HFFc6 (cell line): ENCODE results near the gene ANKRD11. TPM values are rescaled to one million over a fixed set of nuclear protein-coding genes. Genes with fewer than 3 reads are reported as not detected.

ENCODE experiments used
- DNase-seq: peaks from one replicate; pipeline ENCODE4 v3.0.0-alpha.2; 2018
- H3K27ac Mint-ChIP-seq: 2 replicates; pipeline ENCODE4 v1.8.0; 2020; ENCODE audit warnings: mild to moderate bottlenecking, mixed read lengths
- H3K27me3 Mint-ChIP-seq: 2 replicates; pipeline ENCODE4 v1.8.0; 2021; ENCODE audit warnings: mild to moderate bottlenecking, moderate library complexity, mixed read lengths; ENCODE audit not compliant: insufficient read depth
- H3K36me3 Mint-ChIP-seq: 2 replicates; pipeline ENCODE4 v1.8.0; 2021; ENCODE audit warnings: low read depth, mixed read lengths
- H3K4me1 Mint-ChIP-seq: 2 replicates; pipeline ENCODE4 v1.8.0; 2020; ENCODE audit warnings: low read depth, mixed read lengths
- H3K4me3 Mint-ChIP-seq: 2 replicates; pipeline ENCODE4 v1.8.0; 2020; ENCODE audit warnings: mild to moderate bottlenecking, moderate library complexity, mixed read lengths
- H3K9me3 Mint-ChIP-seq: 2 replicates; pipeline ENCODE4 v1.8.0; 2020; ENCODE audit warnings: mild to moderate bottlenecking, mixed read lengths
- CTCF ChIP-seq: fragments of 200-600 bp; sonication (generic); IDR thresholded peaks from 2 replicates; pipeline ENCODE4 v1.5.0; 2021; ENCODE audit warnings: antibody characterized with exemption, mild to moderate bottlenecking
- total RNA-seq, 6 experiments: library from RNA; stranded (reverse); fragmentation: NEBNext Ultra II Directional; extraction: Animal tissue kit (Norgen Biotek cat#: 25700); gene quantifications; 2 replicates in 1 of 6; 3 replicates in 5 of 6; pipeline ENCODE4 v1.2.3, GENCODE V29; 2021

ANKRD11 gene
- total RNA-seq, 6 experiments from 2014 or later, result 110 to 120 (median 116) TPM

GRCh38 chr16:89534252-89534756, 43.9 kb upstream of the ANKRD11 start:
- TF ChIP-seq CTCF, result no peak
- Mint-ChIP-seq H3K9me3 (no peaks in the 10 kb centered on the region), H3K4me1 (no peaks in the 10 kb centered on the region), H3K27me3 (no peaks in the 10 kb centered on the region; the same call in 1 of the 2 replicates), H3K4me3 (no peak overlapping the region), H3K27ac (no peak overlapping the region), H3K36me3 (peaks cover 42% of the 10 kb centered on the region)
- DNase-seq, result peak; percentile 3

- H3K27me3 Mint-ChIP-seq, result no peaks in the 10 kb centered on the region; the same call in 1 of the 2 replicates
- H3K36me3 Mint-ChIP-seq, result peaks cover 50% of the 10 kb centered on the region
- no peak for TF ChIP-seq CTCF
- H3K9me3 Mint-ChIP-seq, result no peaks in the 10 kb centered on the region
- H3K4me1 Mint-ChIP-seq, result no peaks in the 10 kb centered on the region
- H3K4me3 Mint-ChIP-seq, result no peak overlapping the region
- DNase-seq, result no peak
- no peak overlapping the region for H3K27ac Mint-ChIP-seq
Observed at GRCh38 chr16:89531821-89532526, 41.6 kb upstream of the ANKRD11 start.

- Mint-ChIP-seq H3K4me3 (no peak overlapping the region), H3K36me3 (peaks cover 55% of the 10 kb centered on the region), H3K9me3 (no peaks in the 10 kb centered on the region), H3K27ac (no peak overlapping the region), H3K4me1 (no peaks in the 10 kb centered on the region), H3K27me3 (no peaks in the 10 kb centered on the region; the same call in 1 of the 2 replicates)
- DNase-seq, result no peak
- no peak for TF ChIP-seq CTCF
Observed at GRCh38 chr16:89530401-89531381, 40.3 kb upstream of the ANKRD11 start.

- Mint-ChIP-seq H3K27me3 (no peaks in the 10 kb centered on the region; the same call in 1 of the 2 replicates), H3K4me1 (no peaks in the 10 kb centered on the region), H3K36me3 (peaks cover 44% of the 10 kb centered on the region), H3K4me3 (no peak overlapping the region), H3K27ac (no peak overlapping the region), H3K9me3 (no peaks in the 10 kb centered on the region)
- TF ChIP-seq CTCF, result no peak
- DNase-seq, result no peak
Observed at GRCh38 chr16:89529097-89529496, 38.7 kb upstream of the ANKRD11 start.

- H3K36me3 Mint-ChIP-seq, result peaks cover 35% of the 10 kb centered on the region
- TF ChIP-seq CTCF, result no peak
- no peak for DNase-seq
- no peak overlapping the region for H3K4me3 Mint-ChIP-seq
- no peaks in the 10 kb centered on the region for H3K27me3 Mint-ChIP-seq
- no peaks in the 10 kb centered on the region for H3K9me3 Mint-ChIP-seq
- H3K4me1 Mint-ChIP-seq, result no peaks in the 10 kb centered on the region
- no peak overlapping the region for H3K27ac Mint-ChIP-seq
Observed at GRCh38 chr16:89525146-89525913, 35.0 kb upstream of the ANKRD11 start.
